Loucy (cell line): Measurements from ENCODE around the gene RCAN2.

Experiments used
- H2AFZ ChIP-seq: fragments of 200-600 bp; sonication (generic); 2 replicates; pipeline ENCODE4 v1.6.0; 2016; ENCODE audit warnings: antibody characterized with exemption, mild to moderate bottlenecking, low read length, moderate library complexity
- H3F3A ChIP-seq: fragments of 200-600 bp; 2 replicates; pipeline ENCODE4 v1.6.0; 2016; ENCODE audit warnings: antibody characterized with exemption, low read depth, mild to moderate bottlenecking
- H3K27me3 ChIP-seq: fragments of 200-600 bp; sonication (generic); 2 replicates; pipeline ENCODE4 v1.6.1; 2014; ENCODE audit warnings: low read length, mild to moderate bottlenecking; ENCODE audit not compliant: insufficient read depth, poor library complexity, severe bottlenecking
- H3K36me3 ChIP-seq: fragments of 200-600 bp; sonication (generic); 2 replicates; pipeline ENCODE4 v1.6.1; 2016; ENCODE audit warnings: low read length; ENCODE audit not compliant: insufficient read depth
- H3K4me1 ChIP-seq: fragments of 200-600 bp; sonication (generic); 2 replicates; pipeline ENCODE4 v1.5.1; 2014; ENCODE audit warnings: low read length, mild to moderate bottlenecking; ENCODE audit not compliant: insufficient read depth, poor library complexity, severe bottlenecking
- H3K4me2 ChIP-seq: fragments of 200-600 bp; sonication (generic); 2 replicates; pipeline ENCODE4 v1.6.0; 2014; ENCODE audit warnings: antibody characterized with exemption, low read length, low read depth, mild to moderate bottlenecking; ENCODE audit not compliant: poor library complexity, severe bottlenecking
- H3K4me3 ChIP-seq: fragments of 200-600 bp; sonication (generic); 2 replicates; pipeline ENCODE4 v1.5.1; 2014; ENCODE audit warnings: low read length, mild to moderate bottlenecking, mixed read lengths; ENCODE audit not compliant: poor library complexity, severe bottlenecking
- H3K79me2 ChIP-seq: fragments of 200-600 bp; sonication (generic); 2 replicates; pipeline ENCODE4 v1.6.1; 2014; ENCODE audit warnings: low read length; ENCODE audit not compliant: insufficient read depth
- H3K9ac ChIP-seq: fragments of 200-600 bp; sonication (generic); 2 replicates; pipeline ENCODE4 v1.6.0; 2014; ENCODE audit warnings: mild to moderate bottlenecking, low read depth, low read length, moderate library complexity; ENCODE audit not compliant: poor library complexity, severe bottlenecking
- H3K9me2 ChIP-seq: fragments of 200-600 bp; sonication (generic); replicated peaks from 2 replicates; pipeline ENCODE4 v1.6.1; 2016; ENCODE audit warnings: low read depth, low read length, mixed read lengths
- H3K9me3 ChIP-seq: fragments of 200-600 bp; sonication (generic); 2 replicates; pipeline ENCODE4 v1.6.1; 2014; ENCODE audit warnings: mild to moderate bottlenecking, antibody characterized with exemption, low read length, low read depth; ENCODE audit not compliant: insufficient read depth
- H4K20me1 ChIP-seq: fragments of 200-600 bp; sonication (generic); 2 replicates; pipeline ENCODE4 v1.6.0; 2014; ENCODE audit warnings: antibody characterized with exemption, low read length, mild to moderate bottlenecking; ENCODE audit not compliant: insufficient read depth, poor library complexity, severe bottlenecking
- CTCF ChIP-seq: fragments of 200-600 bp; sonication (generic); conservative IDR thresholded peaks from 2 replicates; pipeline ENCODE4 v1.5.1; 2014; ENCODE audit warnings: mild to moderate bottlenecking, antibody characterized with exemption, low read length
- EZH2phosphoT487 ChIP-seq: fragments of 200-600 bp; IDR thresholded peaks from 2 replicates; pipeline ENCODE4 v1.6.1; 2018; ENCODE audit warnings: antibody characterized with exemption, mild to moderate bottlenecking, moderate library complexity, borderline replicate concordance

The RCAN2 gene

GRCh38 chr6:46327779-46328178 is 163.5 kb downstream of the RCAN2 start:
- H3F3A ChIP-seq: no peaks in the 10 kb centered on the region
- H3K4me2 ChIP-seq: no peak overlapping the region
- H3K27me3 ChIP-seq: no peaks in the 10 kb centered on the region
- no peaks in the 10 kb centered on the region for H3K79me2 ChIP-seq
- H3K4me3 ChIP-seq: no peak overlapping the region
- H3K9me3 ChIP-seq: no peaks in the 10 kb centered on the region
- no peak overlapping the region for H3K9ac ChIP-seq
- H4K20me1 ChIP-seq: no peaks in the 10 kb centered on the region
- no peaks in the 10 kb centered on the region for H3K9me2 ChIP-seq
- no peak overlapping the region for H2AFZ ChIP-seq
- TF ChIP-seq EZH2phosphoT487: no peak
- no peak for TF ChIP-seq CTCF
- H3K36me3 ChIP-seq: no peaks in the 10 kb centered on the region
- no peaks in the 10 kb centered on the region for H3K4me1 ChIP-seq

- H3K9me3 ChIP-seq: no peaks in the 10 kb centered on the region
These were observed 165.4 kb downstream of the RCAN2 start for GRCh38 chr6:46325561-46326530.

GRCh38 chr6:46324706-46325105 is 166.5 kb downstream of the RCAN2 start:
- no peaks in the 10 kb centered on the region for H3F3A ChIP-seq
- H3K36me3 ChIP-seq: no peaks in the 10 kb centered on the region
- no peaks in the 10 kb centered on the region for H3K4me1 ChIP-seq
- no peaks in the 10 kb centered on the region for H4K20me1 ChIP-seq
- H3K9ac ChIP-seq: no peak overlapping the region
- TF ChIP-seq CTCF: no peak
- TF ChIP-seq EZH2phosphoT487: no peak
- H3K27me3 ChIP-seq: no peaks in the 10 kb centered on the region
- H2AFZ ChIP-seq: no peak overlapping the region
- H3K79me2 ChIP-seq: no peaks in the 10 kb centered on the region
- no peak overlapping the region for H3K4me3 ChIP-seq
- no peaks in the 10 kb centered on the region for H3K9me2 ChIP-seq
- H3K4me2 ChIP-seq: no peak overlapping the region
- H3K9me3 ChIP-seq: no peaks in the 10 kb centered on the region

More at GRCh38 chr6:46325561-46326530, 165.4 kb downstream of the RCAN2 start:
- Histone ChIP-seq H3K36me3 (no peaks in the 10 kb centered on the region), H3K27me3 (no peaks in the 10 kb centered on the region), H3F3A (no peaks in the 10 kb centered on the region), H3K4me3 (no peak overlapping the region), H3K9me2 (no peaks in the 10 kb centered on the region), H3K9ac (no peak overlapping the region), H3K4me1 (no peaks in the 10 kb centered on the region), H3K4me2 (no peak overlapping the region), H2AFZ (no peak overlapping the region), H3K79me2 (no peaks in the 10 kb centered on the region), H4K20me1 (no peaks in the 10 kb centered on the region)
- TF ChIP-seq CTCF: no peak
- TF ChIP-seq EZH2phosphoT487: no peak
